HUES6 (cell line): Measurements from ENCODE around the gene GSTT2B.
"Not testable (repeated sequence)": the region's sequence is repeated elsewhere in the genome, so short reads cannot be mapped to it uniquely, and the experiment has no call there.

ENCODE experiments used
- H3K27ac ChIP-seq: 2 replicates; pipeline ENCODE4 v1.7.0; 2013; ENCODE audit warnings: low read depth, mild to moderate bottlenecking, low read length, inconsistent platforms
- H3K27me3 ChIP-seq: 2 replicates; pipeline ENCODE4 v1.6.1; 2013; ENCODE audit warnings: low read length; ENCODE audit not compliant: control insufficient read depth, insufficient read depth
- H3K36me3 ChIP-seq: 2 replicates; pipeline ENCODE4 v1.6.1; 2013; ENCODE audit warnings: low read length; ENCODE audit not compliant: control insufficient read depth, insufficient read depth
- H3K4me1 ChIP-seq: 2 replicates; pipeline ENCODE4 v1.6.1; 2013; ENCODE audit warnings: low read length; ENCODE audit not compliant: control insufficient read depth, insufficient read depth
- H3K4me3 ChIP-seq: 2 replicates; pipeline ENCODE4 v1.5.1; 2013; ENCODE audit warnings: low read depth, low read length
- H3K9ac ChIP-seq: one replicate; pipeline ENCODE4 v1.6.1; 2013; ENCODE audit warnings: mild to moderate bottlenecking, low read length
- H3K9me3 ChIP-seq: 2 replicates; pipeline ENCODE4 v1.6.1; 2013; ENCODE audit warnings: low read depth, low read length; ENCODE audit not compliant: control insufficient read depth, insufficient read depth

The GSTT2B gene

GRCh38 chr22:23956301-23956900 lies 4.6 kb downstream of the GSTT2B start:
- peak overlapping the region; percentile 28 for H3K9ac ChIP-seq
- H3K4me3 ChIP-seq = 0 out of 2 replicates have a peak overlapping the region, but pooled peaks have one; percentile 17
- H3K4me1 ChIP-seq = peaks cover 13% of the 10 kb centered on the region
- H3K36me3 ChIP-seq, H3K27me3 ChIP-seq, H3K9me3 ChIP-seq: not testable (repeated sequence)
- H3K27ac ChIP-seq = peak overlapping the region; percentile 64; the same call in 1 of the 2 replicates

GRCh38 chr22:23955886-23956285 lies 5.1 kb downstream of the GSTT2B start:
- not testable (repeated sequence) for H3K27me3 ChIP-seq, H3K9me3 ChIP-seq, H3K36me3 ChIP-seq
- H3K9ac ChIP-seq = peak overlapping the region; percentile 42
- peak overlapping the region; percentile 81; the same call in 1 of the 2 replicates for H3K27ac ChIP-seq
- H3K4me1 ChIP-seq = peaks cover 13% of the 10 kb centered on the region
- peak overlapping the region; percentile 30 for H3K4me3 ChIP-seq

GRCh38 chr22:23954991-23955305 lies 6.0 kb downstream of the GSTT2B start:
- H3K27ac ChIP-seq = peak overlapping the region; percentile 81; the same call in 1 of the 2 replicates
- H3K4me3 ChIP-seq, H3K27me3 ChIP-seq, H3K9me3 ChIP-seq, H3K36me3 ChIP-seq: not testable (repeated sequence)
- H3K4me1 ChIP-seq = peaks cover 13% of the 10 kb centered on the region
- H3K9ac ChIP-seq = peak overlapping the region; percentile 49

- not testable (repeated sequence) for H3K36me3 ChIP-seq, H3K27ac ChIP-seq, H3K9me3 ChIP-seq, H3K4me3 ChIP-seq, H3K27me3 ChIP-seq
- Histone ChIP-seq H3K4me1 (peaks cover 13% of the 10 kb centered on the region), H3K9ac (peak overlapping the region; percentile 49)
These were observed 6.6 kb downstream of the GSTT2B start for GRCh38 chr22:23954193-23954990.

- H3K27ac ChIP-seq, H3K36me3 ChIP-seq, H3K27me3 ChIP-seq, H3K4me3 ChIP-seq, H3K9ac ChIP-seq, H3K9me3 ChIP-seq: not testable (repeated sequence)
- peaks cover 13% of the 10 kb centered on the region for H3K4me1 ChIP-seq
These were observed 7.5 kb downstream of the GSTT2B start for GRCh38 chr22:23953485-23953884.

- H3K36me3 ChIP-seq, H3K9me3 ChIP-seq, H3K9ac ChIP-seq, H3K4me3 ChIP-seq, H3K27me3 ChIP-seq, H3K27ac ChIP-seq: not testable (repeated sequence)
- peaks cover 13% of the 10 kb centered on the region for H3K4me1 ChIP-seq
These were observed 8.1 kb downstream of the GSTT2B start for GRCh38 chr22:23952794-23953405.

GRCh38 chr22:23951383-23951782 lies 9.6 kb downstream of the GSTT2B start:
- H3K36me3 ChIP-seq, H3K9ac ChIP-seq, H3K27me3 ChIP-seq, H3K4me3 ChIP-seq, H3K27ac ChIP-seq, H3K9me3 ChIP-seq: not testable (repeated sequence)
- H3K4me1 ChIP-seq = peaks cover 13% of the 10 kb centered on the region

- not testable (repeated sequence) for H3K36me3 ChIP-seq, H3K4me3 ChIP-seq, H3K9me3 ChIP-seq, H3K27ac ChIP-seq, H3K4me1 ChIP-seq, H3K9ac ChIP-seq, H3K27me3 ChIP-seq
These were observed 11.2 kb downstream of the GSTT2B start for GRCh38 chr22:23949764-23950163.

GRCh38 chr22:23947391-23947790 lies 13.6 kb downstream of the GSTT2B start:
- not testable (repeated sequence) for H3K36me3 ChIP-seq, H3K27ac ChIP-seq, H3K27me3 ChIP-seq, H3K9ac ChIP-seq, H3K9me3 ChIP-seq, H3K4me1 ChIP-seq, H3K4me3 ChIP-seq

GRCh38 chr22:23940166-23940565 lies 20.8 kb downstream of the GSTT2B start:
- not testable (repeated sequence) for H3K27me3 ChIP-seq, H3K36me3 ChIP-seq, H3K4me1 ChIP-seq, H3K9me3 ChIP-seq, H3K27ac ChIP-seq, H3K9ac ChIP-seq, H3K4me3 ChIP-seq

- Histone ChIP-seq H3K4me3 (no peak overlapping the region), H3K27me3 (no peaks in the 10 kb centered on the region), H3K9ac (no peak overlapping the region), H3K36me3 (no peaks in the 10 kb centered on the region), H3K4me1 (no peaks in the 10 kb centered on the region), H3K27ac (no peak overlapping the region), H3K9me3 (0 out of 2 replicates have a peak, but pooled peaks cover 2% of the 10 kb centered on the region)
These were observed 22.0 kb downstream of the GSTT2B start for GRCh38 chr22:23939017-23939357.
